ENCODE data around the gene DLX2.

DNA sequence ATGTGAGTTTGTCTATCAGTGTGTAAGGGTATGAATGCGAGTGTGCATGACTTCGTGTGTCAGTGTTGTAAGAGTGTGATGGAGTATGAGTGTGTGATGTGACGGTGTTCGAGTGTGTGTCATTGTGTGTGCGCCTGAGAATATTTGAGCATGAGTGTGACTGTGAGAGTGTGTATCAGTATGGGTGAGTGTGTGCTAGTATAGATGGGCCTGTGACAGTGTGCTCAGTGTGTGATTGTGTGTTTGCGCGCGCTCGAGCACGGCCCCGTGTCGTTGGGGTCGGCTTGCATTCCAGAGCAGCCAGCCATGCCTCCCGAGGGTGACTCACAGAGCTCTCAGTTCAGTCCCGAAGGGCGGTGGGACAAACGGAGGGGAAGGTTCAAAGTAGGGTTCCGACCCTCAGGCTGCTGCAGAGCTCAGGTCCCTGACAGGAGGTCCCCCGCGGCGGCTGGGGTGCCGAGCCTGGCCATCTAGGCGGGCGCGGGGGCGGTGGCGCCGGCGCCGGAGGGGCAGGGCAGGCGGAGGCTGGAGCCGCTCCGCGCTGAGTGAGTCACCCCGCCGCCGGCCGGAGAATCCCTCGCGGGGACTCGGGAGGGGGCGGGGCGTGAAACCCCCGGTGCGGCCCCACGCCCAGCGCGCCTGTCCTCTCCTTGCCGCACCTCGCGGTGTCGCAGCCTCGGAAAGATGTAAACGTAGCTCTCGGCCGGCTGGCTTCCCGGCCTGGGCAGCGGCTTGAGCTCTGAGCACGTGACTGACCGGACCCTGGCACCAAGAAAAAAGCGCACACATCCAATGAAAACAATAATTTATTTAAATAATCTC, 3.8 kb downstream of the DLX2 start:
- TF ChIP-seq, protein P1, sequence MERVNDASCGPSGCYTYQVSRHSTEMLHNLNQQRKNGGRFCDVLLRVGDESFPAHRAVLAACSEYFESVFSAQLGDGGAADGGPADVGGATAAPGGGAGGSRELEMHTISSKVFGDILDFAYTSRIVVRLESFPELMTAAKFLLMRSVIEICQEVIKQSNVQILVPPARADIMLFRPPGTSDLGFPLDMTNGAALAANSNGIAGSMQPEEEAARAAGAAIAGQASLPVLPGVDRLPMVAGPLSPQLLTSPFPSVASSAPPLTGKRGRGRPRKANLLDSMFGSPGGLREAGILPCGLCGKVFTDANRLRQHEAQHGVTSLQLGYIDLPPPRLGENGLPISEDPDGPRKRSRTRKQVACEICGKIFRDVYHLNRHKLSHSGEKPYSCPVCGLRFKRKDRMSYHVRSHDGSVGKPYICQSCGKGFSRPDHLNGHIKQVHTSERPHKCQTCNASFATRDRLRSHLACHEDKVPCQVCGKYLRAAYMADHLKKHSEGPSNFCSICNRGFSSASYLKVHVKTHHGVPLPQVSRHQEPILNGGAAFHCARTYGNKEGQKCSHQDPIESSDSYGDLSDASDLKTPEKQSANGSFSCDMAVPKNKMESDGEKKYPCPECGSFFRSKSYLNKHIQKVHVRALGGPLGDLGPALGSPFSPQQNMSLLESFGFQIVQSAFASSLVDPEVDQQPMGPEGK (CRISPR knock-in tag; IDR thresholded peaks at IDR 0.05; ENCODE audit: borderline replicate concordance) = no peak
- TF ChIP-seq CREB5 (CRISPR knock-in tag; IDR thresholded peaks at IDR 0.05; ENCODE audit: low read depth) = no peak
- no peak for TF ChIP-seq ISL1 (CRISPR knock-in tag; IDR thresholded peaks at IDR 0.05)
- no peak for TF ChIP-seq RARB (CRISPR knock-in tag; IDR thresholded peaks at IDR 0.05)
- TF ChIP-seq, protein P2, sequence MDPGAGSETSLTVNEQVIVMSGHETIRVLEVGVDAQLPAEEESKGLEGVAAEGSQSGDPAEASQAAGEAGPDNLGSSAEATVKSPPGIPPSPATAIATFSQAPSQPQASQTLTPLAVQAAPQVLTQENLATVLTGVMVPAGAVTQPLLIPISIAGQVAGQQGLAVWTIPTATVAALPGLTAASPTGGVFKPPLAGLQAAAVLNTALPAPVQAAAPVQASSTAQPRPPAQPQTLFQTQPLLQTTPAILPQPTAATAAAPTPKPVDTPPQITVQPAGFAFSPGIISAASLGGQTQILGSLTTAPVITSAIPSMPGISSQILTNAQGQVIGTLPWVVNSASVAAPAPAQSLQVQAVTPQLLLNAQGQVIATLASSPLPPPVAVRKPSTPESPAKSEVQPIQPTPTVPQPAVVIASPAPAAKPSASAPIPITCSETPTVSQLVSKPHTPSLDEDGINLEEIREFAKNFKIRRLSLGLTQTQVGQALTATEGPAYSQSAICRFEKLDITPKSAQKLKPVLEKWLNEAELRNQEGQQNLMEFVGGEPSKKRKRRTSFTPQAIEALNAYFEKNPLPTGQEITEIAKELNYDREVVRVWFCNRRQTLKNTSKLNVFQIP (CRISPR knock-in tag; IDR thresholded peaks at IDR 0.05; ENCODE audit: borderline replicate concordance, low read depth) = no peak
- no peak for TF ChIP-seq BACH2 (CRISPR knock-in tag; IDR thresholded peaks at IDR 0.05; ENCODE audit: borderline replicate concordance)
- TF ChIP-seq ESRRG (CRISPR knock-in tag; IDR thresholded peaks at IDR 0.05) = no peak
- TF ChIP-seq ZNF8 (CRISPR knock-in tag; IDR thresholded peaks at IDR 0.05) = no peak
- TF ChIP-seq ZFP3 (CRISPR knock-in tag; IDR thresholded peaks at IDR 0.05) = no peak
- no peak for TF ChIP-seq ZNF70 (CRISPR knock-in tag; IDR thresholded peaks at IDR 0.05)
- no peak for TF ChIP-seq ARNTL (CRISPR knock-in tag; IDR thresholded peaks at IDR 0.05; ENCODE audit: borderline replicate concordance, low read depth)
- TF ChIP-seq ZFP30 (CRISPR knock-in tag; IDR thresholded peaks at IDR 0.05) = no peak
- TF ChIP-seq ZC3H10 (CRISPR knock-in tag; IDR thresholded peaks at IDR 0.05) = no peak
- TF ChIP-seq CSRNP3 (CRISPR knock-in tag; IDR thresholded peaks at IDR 0.05) = no peak
